HL-60 (cell line): ENCODE results near the gene CASTOR1.

Experiments used
- DNase-seq, 2 experiments: peaks; one replicate each; pipeline ENCODE4 v3.0.0-alpha.2; 2010 to 2020; ENCODE audit warnings: low read depth in 1 of 2, low spot score in 1 of 2
- H3K27ac ChIP-seq: fragments of 250-450 bp; sonication (Bioruptor Pico); replicated peaks from 2 replicates; pipeline ENCODE4 v1.5.1; 2020; ENCODE audit warnings: mild to moderate bottlenecking, moderate library complexity
- H3K27me3 ChIP-seq: fragments of 250-450 bp; sonication (Bioruptor Pico); 2 replicates; pipeline ENCODE4 v1.5.1; 2021; ENCODE audit warnings: mild to moderate bottlenecking, moderate library complexity; ENCODE audit not compliant: insufficient read depth, poor library complexity, severe bottlenecking
- H3K4me3 ChIP-seq: replicated peaks from 2 replicates; pipeline ENCODE4 v1.5.1; 2011; ENCODE audit warnings: mild to moderate bottlenecking, control low read depth, low read length; ENCODE audit not compliant: insufficient read depth
- GABPA ChIP-seq: IDR thresholded peaks from 2 replicates; pipeline ENCODE4 v1.6.1; 2012; ENCODE audit warnings: low read depth
- POLR2AphosphoS5 ChIP-seq: IDR thresholded peaks from 2 replicates; pipeline ENCODE4 v1.6.1; 2012; ENCODE audit warnings: low read depth
- SPI1 ChIP-seq: IDR thresholded peaks from 2 replicates; pipeline ENCODE4 v1.6.1; 2012; ENCODE audit warnings: low read depth, mild to moderate bottlenecking, borderline replicate concordance
- TF ChIP-seq, protein P1 (sequence below): IDR thresholded peaks from one replicate; pipeline ENCODE4 v1.5.1; 2011; ENCODE audit warnings: low read length, control low read depth, inconsistent platforms; ENCODE audit not compliant: insufficient read depth
- TF ChIP-seq, protein P2 (sequence below): IDR thresholded peaks from 2 replicates; pipeline ENCODE4 v1.6.1; 2012; ENCODE audit warnings: low read depth; ENCODE audit not compliant: insufficient replicate concordance

CASTOR1 gene

DNA sequence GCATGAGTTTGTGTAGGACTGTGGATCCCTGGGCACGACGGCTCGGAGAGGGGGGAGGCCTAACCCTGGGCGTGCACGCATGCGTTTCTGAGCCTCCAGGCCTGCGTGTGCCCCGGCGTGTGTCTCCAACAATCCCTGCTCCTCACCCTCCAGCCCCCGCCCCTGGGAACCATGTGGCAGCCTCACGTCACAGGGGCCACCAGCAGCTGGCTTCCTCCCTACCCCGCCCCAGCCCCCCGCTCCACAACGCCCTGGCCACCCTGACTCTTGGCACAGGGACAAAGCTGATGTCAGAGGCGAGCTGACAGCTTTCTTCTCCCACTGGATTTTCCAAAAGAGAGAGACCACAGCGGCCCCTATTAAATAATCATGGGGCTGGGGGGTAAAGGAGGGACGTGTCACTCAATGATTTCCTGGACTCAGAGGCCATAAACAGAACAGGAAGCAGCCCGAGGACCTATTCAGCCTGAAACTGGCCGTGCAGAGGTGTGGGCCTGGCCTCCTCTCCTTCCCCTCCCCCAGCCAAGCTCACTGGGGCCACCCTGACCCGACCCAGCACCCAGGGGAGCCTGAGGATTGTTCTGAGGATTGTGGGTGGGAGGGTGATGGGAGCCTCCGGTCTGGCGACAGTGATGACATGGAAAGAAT is 36.0 kb downstream of the CASTOR1 start:
- H3K27ac ChIP-seq = peak overlapping the region; percentile 55
- no peak for DNase-seq
- no peak overlapping the region for H3K4me3 ChIP-seq
- H3K27me3 ChIP-seq = no peaks in the 10 kb centered on the region
- TF ChIP-seq SPI1 (no peak), POLR2AphosphoS5 (no peak), GABPA (no peak)
- TF ChIP-seq, protein P1, sequence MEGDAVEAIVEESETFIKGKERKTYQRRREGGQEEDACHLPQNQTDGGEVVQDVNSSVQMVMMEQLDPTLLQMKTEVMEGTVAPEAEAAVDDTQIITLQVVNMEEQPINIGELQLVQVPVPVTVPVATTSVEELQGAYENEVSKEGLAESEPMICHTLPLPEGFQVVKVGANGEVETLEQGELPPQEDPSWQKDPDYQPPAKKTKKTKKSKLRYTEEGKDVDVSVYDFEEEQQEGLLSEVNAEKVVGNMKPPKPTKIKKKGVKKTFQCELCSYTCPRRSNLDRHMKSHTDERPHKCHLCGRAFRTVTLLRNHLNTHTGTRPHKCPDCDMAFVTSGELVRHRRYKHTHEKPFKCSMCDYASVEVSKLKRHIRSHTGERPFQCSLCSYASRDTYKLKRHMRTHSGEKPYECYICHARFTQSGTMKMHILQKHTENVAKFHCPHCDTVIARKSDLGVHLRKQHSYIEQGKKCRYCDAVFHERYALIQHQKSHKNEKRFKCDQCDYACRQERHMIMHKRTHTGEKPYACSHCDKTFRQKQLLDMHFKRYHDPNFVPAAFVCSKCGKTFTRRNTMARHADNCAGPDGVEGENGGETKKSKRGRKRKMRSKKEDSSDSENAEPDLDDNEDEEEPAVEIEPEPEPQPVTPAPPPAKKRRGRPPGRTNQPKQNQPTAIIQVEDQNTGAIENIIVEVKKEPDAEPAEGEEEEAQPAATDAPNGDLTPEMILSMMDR = no peak
- TF ChIP-seq, protein P2, sequence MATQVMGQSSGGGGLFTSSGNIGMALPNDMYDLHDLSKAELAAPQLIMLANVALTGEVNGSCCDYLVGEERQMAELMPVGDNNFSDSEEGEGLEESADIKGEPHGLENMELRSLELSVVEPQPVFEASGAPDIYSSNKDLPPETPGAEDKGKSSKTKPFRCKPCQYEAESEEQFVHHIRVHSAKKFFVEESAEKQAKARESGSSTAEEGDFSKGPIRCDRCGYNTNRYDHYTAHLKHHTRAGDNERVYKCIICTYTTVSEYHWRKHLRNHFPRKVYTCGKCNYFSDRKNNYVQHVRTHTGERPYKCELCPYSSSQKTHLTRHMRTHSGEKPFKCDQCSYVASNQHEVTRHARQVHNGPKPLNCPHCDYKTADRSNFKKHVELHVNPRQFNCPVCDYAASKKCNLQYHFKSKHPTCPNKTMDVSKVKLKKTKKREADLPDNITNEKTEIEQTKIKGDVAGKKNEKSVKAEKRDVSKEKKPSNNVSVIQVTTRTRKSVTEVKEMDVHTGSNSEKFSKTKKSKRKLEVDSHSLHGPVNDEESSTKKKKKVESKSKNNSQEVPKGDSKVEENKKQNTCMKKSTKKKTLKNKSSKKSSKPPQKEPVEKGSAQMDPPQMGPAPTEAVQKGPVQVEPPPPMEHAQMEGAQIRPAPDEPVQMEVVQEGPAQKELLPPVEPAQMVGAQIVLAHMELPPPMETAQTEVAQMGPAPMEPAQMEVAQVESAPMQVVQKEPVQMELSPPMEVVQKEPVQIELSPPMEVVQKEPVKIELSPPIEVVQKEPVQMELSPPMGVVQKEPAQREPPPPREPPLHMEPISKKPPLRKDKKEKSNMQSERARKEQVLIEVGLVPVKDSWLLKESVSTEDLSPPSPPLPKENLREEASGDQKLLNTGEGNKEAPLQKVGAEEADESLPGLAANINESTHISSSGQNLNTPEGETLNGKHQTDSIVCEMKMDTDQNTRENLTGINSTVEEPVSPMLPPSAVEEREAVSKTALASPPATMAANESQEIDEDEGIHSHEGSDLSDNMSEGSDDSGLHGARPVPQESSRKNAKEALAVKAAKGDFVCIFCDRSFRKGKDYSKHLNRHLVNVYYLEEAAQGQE = no peak

DNA sequence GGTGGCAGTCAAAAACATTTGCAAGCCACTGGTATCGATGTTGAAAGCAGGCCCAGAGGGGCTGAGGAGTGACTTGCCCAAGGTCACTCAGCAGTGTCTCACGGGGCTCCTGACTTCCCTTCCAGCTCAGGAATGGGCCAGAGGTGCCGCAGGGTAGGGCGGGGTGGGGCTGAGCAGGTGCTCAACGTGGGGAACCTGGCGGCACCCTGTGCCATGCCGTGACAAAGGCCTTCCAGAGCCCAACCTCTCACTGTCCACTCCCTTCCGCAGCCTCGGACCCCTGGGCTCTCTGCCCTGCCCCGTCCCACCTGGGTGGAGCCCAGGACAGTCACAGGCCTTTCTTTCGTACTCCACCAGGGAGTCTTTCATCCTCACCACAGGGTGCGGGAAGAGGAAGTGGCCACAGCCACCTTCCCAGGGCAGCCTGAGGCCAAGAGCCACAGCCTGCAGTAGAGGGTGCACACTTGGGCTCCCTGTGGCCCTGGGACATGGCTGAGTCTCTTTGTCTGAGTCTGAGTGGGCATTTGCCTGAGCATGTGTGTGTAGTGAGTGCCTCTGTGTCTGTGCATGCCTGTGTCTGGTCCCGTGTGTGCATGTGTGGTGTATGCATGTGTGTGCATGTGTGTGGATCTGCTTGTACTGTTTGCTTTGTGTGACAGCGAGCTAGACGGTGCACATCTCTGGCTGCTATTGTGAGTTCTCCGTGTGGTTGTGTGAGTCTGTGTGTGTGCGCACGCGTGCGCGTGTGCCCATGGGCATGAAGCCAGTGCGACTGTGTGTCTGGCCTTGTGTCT is 36.7 kb downstream of the CASTOR1 start:
- H3K27ac ChIP-seq = peak overlapping the region; percentile 55
- TF ChIP-seq SPI1 = peak; percentile 93
- TF ChIP-seq GABPA = no peak
- peak in 1 of 2 experiments; percentile 78 for DNase-seq
- H3K4me3 ChIP-seq = no peak overlapping the region
- H3K27me3 ChIP-seq = peaks cover 2% of the 10 kb centered on the region

DNA sequence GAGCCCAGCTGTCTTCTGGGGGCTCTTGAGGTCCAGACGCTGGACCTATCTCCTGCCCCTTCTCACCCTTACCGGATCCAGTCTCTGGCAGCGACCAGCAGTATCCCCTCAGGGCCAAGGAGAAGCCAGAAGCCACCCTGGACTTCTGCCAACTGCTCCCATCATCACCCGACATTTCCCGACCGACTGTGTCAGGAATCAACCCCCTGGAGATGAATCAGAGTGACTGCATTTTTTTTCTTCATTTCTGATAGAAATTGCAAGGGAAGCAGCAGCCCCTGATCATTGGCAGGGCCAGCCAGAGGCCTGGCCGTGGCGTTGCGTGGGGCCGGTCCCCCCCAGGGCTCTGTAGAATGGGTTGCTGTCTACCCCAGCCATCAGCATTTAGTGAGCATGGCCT is 37.6 kb downstream of the CASTOR1 start:
- TF ChIP-seq GABPA (no peak), POLR2AphosphoS5 (no peak), SPI1 (no peak)
- TF ChIP-seq, protein P1 = no peak
- TF ChIP-seq, protein P2 = no peak
- no peak overlapping the region for H3K4me3 ChIP-seq
- peaks cover 10% of the 10 kb centered on the region for H3K27me3 ChIP-seq
- peak overlapping the region; percentile 55 for H3K27ac ChIP-seq
- DNase-seq = no peak

DNA sequence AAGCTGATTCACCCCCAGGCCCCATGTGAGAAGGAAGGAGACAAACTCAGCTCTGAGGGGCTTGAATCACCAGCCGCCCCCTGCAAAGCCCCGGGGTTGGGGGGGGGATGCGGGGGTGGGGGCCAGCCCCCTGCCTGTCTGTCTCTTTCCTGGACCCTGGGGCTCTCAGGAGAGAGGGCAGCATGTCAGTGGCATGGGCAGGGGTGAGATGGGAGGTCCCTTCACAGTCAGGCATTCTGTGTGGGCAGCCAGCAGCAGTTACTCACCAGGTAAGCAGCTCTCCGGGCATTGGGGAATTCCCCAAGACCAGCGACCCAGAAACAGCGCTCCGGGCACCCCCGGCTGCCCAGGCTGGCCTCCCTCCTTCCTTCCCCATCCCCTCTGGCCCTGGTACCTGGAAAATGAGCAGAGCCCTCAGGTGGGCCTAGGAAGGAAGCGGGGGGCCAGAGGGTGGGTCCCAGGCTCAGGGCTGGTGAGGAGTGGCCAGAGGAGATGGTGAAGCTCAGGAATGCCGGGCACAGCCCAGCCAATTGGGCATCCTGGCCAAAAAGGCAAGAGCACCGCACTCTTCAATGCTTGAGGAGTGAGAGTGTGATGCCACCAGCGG is 38.5 kb downstream of the CASTOR1 start:
- Histone ChIP-seq H3K4me3 (no peak overlapping the region), H3K27ac (no peak overlapping the region), H3K27me3 (peaks cover 15% of the 10 kb centered on the region)
- TF ChIP-seq POLR2AphosphoS5 (no peak), SPI1 (no peak), GABPA (no peak)
- TF ChIP-seq, protein P2 = no peak
- TF ChIP-seq, protein P1 = no peak
- no peak for DNase-seq
